ENCODE results near the gene DPEP3. TPM values are rescaled to one million over a fixed set of nuclear protein-coding genes. Genes with fewer than 3 reads are reported as not detected.
"Not testable (repeated sequence)": the region's sequence is repeated elsewhere in the genome, so short reads cannot be mapped to it uniquely, and the experiment has no call there.

Gene DPEP3
- total RNA-seq, 4 donors from 2014 or later, result 0.17 TPM; not detected in 3

- peaks cover 31 to 64% (median 55%) of the 10 kb centered on the region in 4 donors for H3K4me1 ChIP-seq
- DNase-seq (ENCODE audit: extremely low spot score), result no peak
- peak overlapping the region in 1 of 4 donors; percentile 47 for H3K27ac ChIP-seq (replicated peaks in 1 of 4)
- H3K4me3 ChIP-seq, result no peak overlapping the region
- H3K9me3 ChIP-seq, result no peaks in the 10 kb centered on the region
- no peaks in the 10 kb centered on the region for H3K27me3 ChIP-seq
- intact Hi-C loops (cut with DNase I), result no loop called here
- WGBS, result 88% methylated on average over 5 of the region's 5 CpGs
- peaks cover 26 to 68% (median 55%) of the 10 kb centered on the region in 4 donors for H3K36me3 ChIP-seq
- no peak for TF ChIP-seq EP300 (IDR thresholded peaks at IDR 0.05)
- no peak for TF ChIP-seq CTCF (IDR thresholded peaks at IDR 0.05)
- TF ChIP-seq POLR2AphosphoS5 (IDR thresholded peaks at IDR 0.05), result no peak
- no peak for TF ChIP-seq POLR2A (IDR thresholded peaks at IDR 0.05; ENCODE audit: low read depth)
These were observed 39.7 kb downstream of the DPEP3 start for GRCh38 chr16:67940446-67941089.

- peaks cover 31 to 64% (median 55%) of the 10 kb centered on the region in 4 donors for H3K4me1 ChIP-seq
- intact Hi-C loops (cut with DNase I), result no loop called here
- H3K36me3 ChIP-seq, result peaks cover 19 to 60% (median 47%) of the 10 kb centered on the region in 4 donors
- H3K27me3 ChIP-seq, result no peaks in the 10 kb centered on the region
- 76% methylated on average over 13 of the region's 33 CpGs for WGBS
- H3K9me3 ChIP-seq, result no peaks in the 10 kb centered on the region
- peak in 1 of 2 donors; percentile 36 for TF ChIP-seq POLR2AphosphoS5 (IDR thresholded peaks at IDR 0.05)
- TF ChIP-seq CTCF (IDR thresholded peaks at IDR 0.05), result no peak
- H3K4me3 ChIP-seq, result no peak overlapping the region
- peak overlapping the region in 2 of 4 donors; percentile 15 to 36 for H3K27ac ChIP-seq (replicated peaks in 1 of 4)
- no peak for DNase-seq (ENCODE audit: extremely low spot score)
These were observed 40.5 kb downstream of the DPEP3 start for GRCh38 chr16:67939507-67940445.

GRCh38 chr16:67937713-67938112, 42.6 kb downstream of the DPEP3 start:
- intact Hi-C loops (cut with DNase I), result not testable (repeated sequence)

GRCh38 chr16:67936880-67937605, 43.3 kb downstream of the DPEP3 start:
- Histone ChIP-seq H3K36me3 (peaks cover 5 to 54% (median 34%) of the 10 kb centered on the region in 4 donors), H3K27ac (replicated peaks in 1 of 4) (peak overlapping the region; percentile 86 to 93 (median 92)), H3K4me3 (peak overlapping the region; percentile 73 to 96 (median 88)), H3K9me3 (no peaks in the 10 kb centered on the region), H3K4me1 (peaks cover 19 to 48% (median 35%) of the 10 kb centered on the region in 4 donors), H3K27me3 (no peaks in the 10 kb centered on the region)
- intact Hi-C loops (cut with DNase I), result no loop called here
- 45% methylated on average over 6 of the region's 6 CpGs for WGBS
- DNase-seq (ENCODE audit: extremely low spot score), result no peak
- TF ChIP-seq POLR2AphosphoS5 (IDR thresholded peaks at IDR 0.05) (no peak), POLR2A (IDR thresholded peaks at IDR 0.05; ENCODE audit: low read depth) (no peak), EP300 (IDR thresholded peaks at IDR 0.05) (no peak), CTCF (IDR thresholded peaks at IDR 0.05) (no peak)

More at GRCh38 chr16:67937713-67938112, 42.6 kb downstream of the DPEP3 start:
- H3K4me1 ChIP-seq, result peaks cover 19 to 54% (median 41%) of the 10 kb centered on the region in 4 donors
- DNase-seq (ENCODE audit: extremely low spot score); H3K27me3 ChIP-seq; H3K4me3 ChIP-seq; H3K9me3 ChIP-seq: not testable (repeated sequence)
- H3K27ac ChIP-seq (replicated peaks in 1 of 4), result peak overlapping the region in 3 of 4 donors; percentile 86 to 92 (median 91)
- H3K36me3 ChIP-seq, result peaks cover 11 to 54% (median 36%) of the 10 kb centered on the region in 4 donors
- WGBS, result 93% methylated on average over 5 of the region's 5 CpGs

Measured in esophagus muscularis mucosa (tissue), 4 donors.